HPDE6-E6E7 (cell line): ENCODE results near the gene LDAH.

Experiments used
- DNase-seq: peaks from one replicate; pipeline ENCODE4 v3.0.0; 2011; ENCODE audit warnings: missing footprints; ENCODE audit errors: extremely low spot score

LDAH gene

DNA sequence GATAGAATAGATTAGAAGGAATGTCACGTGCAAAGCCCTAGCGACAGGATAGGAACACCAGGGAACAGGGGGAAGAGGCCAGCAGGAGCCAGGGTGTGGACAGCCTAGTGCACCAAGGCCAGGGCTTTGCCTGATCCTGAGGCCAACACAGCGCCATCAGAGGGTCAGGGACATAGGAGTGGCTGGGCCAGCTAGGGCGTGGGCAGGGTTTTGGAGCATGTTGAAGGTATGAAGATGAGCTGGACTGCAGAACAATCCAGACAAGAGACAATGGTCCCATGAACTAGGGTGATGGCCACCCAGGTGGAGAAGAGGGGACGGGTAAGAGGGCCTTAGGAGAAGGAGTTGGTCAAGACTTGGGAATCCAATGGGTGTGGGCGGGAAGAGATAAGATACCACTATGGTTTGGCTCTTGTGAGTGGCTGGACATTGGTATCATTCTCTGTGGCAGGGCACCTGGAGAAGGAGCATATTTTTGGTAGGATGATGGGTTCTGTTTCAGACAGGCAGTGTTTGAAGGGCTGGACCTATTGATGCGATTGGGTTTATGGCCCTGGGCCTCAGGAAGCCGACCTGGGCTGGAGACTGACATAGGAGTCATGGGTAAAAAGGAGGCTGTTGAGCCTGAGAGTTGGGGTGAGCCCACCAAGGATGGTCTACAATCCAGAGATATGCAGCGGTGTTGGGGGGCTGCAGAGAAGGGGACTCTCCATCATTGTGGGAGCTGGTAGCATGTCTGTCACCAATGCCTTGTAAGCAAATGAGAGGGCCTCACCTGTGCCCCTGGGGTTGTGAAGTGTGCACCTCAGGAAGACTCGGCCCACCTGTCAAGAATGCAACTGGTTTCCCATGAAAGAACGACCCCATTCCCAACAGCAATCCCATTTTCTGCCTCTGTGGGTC lies 170.0 kb downstream of the LDAH start:
- DNase-seq: no peak

DNA sequence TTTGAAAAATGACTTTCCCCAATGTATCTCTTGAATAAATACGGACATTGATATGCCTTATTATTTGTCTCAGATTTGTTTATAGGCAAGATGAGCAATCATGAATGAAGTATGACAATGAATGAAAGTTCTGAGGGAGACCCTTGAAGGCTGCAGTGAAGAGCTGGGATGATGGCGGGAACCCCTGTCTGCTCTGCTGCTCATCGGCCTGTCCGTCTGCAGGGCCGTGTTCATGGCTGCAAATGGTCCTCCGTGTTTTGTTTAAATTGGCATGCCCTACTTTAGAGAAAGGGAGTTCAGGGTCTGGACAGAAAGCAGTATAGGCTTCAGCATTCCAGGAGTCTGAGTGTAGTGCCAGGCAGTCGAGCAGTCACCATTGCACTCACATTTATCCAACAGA lies 170.8 kb downstream of the LDAH start:
- no peak for DNase-seq

DNA sequence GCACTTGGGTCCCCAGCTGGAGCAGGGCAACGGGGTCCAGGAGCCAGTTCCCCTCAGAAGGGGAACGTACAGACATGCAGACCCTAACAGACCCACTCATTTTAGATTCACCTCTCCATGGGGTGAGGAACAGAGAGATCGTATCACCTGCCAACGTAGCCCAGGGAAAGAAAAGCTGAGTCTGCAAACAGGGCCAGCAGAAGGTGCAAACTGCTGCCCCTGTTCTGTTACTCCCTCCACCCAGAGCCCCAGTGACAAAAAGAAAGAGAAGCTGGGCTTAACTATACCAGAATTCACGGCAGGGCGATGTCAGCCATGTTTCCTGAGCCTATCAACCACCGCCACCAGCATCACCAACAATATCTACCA lies 171.2 kb downstream of the LDAH start:
- no peak for DNase-seq

DNA sequence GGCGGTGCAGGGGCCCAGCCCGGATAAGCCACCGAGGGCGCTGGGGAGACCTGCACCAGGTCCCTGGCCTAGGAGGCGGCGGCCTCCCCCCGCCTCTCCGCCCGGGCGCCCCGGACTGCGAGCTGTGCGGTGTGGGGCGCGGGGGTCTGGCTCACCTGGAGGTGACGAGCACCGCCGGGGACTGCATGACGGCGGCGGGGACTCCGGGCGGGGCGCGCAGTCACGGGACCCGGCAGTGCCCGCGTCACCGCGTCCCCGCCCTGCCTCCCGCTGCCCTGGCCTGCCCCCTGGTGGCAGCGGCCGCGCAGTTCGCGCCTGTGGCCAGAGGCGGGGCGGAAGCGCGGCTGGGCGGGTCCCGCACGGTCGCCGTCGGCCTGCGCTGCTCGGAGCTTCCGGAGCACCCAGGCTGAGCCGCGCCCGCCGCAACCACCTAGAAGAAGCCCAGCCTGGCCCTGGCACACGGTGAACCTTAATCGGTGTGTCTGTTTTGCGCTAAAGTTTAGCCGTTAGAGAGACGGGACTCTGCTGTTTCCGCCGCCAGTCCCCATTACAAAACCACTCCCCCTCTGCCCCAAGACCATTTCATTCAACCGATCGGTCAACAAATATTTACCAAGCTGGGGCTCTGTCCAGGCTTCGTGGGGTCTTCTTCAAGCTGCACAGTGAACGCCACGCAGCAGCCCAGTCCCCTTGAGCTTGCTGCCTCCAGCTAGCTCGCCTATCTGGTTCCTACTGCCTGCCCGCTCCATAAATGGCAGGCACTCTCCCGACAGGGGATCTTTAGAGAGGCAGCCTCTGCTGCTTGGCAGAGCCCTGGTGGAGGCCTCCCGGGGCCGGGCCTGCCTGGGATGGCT lies 171.8 kb downstream of the LDAH start, which contains the start of gene HS1BP3:
Gene HS1BP3 (minus strand): TSS at position 222 of the 854 bp plus-strand sequence. CDS start 35 bp downstream, at position 187.
- peak; percentile 84 for DNase-seq

DNA sequence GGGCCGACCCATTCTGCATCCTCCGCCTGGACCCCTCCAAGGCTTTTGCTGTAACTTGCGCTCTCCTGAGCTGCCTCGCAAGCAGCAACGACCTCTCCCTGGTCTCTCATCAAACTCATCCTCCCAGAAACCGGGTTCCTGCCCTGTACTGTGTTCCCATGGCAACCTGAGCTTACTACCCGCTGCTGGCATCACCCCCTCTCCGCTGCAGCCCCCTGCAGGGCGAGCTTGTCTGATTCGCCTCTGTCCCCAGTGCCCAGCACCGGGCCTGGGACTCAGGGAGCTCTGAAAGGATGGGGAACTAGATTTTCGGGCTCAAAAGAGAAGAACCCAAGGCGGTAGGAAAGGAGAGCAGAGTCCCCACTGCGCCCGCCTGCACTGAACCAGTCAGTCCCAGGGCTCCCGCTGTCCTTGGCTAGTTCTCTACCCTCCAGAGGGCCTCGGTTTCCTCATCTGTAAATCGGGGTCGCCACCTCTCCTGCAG lies 172.5 kb downstream of the LDAH start:
- DNase-seq: no peak

DNA sequence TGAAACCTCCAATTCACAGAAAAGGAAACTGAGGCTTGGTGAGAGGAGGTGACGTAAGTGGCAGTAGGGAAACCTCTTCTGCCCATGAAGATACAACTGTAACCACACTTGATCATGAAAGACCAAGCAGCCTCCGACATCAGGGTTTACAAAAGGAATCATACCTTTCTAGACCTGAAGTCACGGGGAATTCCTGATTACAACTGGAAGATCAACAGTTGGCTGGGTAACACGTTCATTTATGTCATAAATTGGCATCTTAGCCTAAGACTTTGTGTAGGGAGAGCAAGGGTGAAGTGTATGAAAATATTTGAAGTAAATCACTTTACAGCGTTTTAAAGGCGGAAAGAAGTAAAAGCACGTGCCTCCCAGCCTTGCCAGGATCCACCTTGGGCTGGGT lies 172.9 kb downstream of the LDAH start:
- no peak for DNase-seq

DNA sequence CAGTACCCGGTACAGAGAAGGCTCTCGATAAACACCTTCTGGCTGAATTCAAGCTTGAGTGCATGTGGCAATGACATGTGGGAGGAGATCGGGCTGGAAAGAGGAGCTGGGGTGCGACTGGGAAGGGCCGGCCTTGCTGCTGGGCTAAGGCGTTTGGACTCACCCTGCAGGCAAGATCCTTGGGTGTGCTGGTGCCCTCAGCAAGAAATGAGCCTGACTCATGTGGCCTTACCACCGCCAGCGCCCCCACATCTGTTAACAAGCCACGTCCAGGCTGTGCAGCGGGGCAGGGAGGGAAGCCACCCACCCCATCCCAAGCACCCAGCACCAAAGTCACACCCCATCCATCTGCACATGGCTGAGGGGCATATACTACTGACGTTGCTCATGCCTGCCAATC lies 173.3 kb downstream of the LDAH start:
- DNase-seq: no peak

DNA sequence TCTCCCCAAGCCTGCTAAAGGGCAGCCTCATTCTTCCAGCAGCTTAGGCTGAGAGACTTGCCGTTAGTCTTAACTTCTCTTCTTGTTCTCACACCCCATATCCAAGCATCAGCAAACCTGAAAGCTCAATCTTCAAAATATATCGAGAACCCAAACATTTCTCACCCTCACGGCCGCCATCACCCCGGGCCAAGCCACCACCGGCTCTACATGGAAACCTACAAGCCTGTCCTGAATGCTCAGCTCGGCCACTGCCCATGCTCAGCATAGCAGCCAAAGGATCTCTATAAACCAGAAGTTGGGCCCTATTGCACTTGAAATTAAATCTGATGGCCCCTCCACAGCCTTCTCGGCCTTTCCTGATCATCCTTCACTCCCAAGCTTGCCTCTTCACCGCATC lies 174.1 kb downstream of the LDAH start:
- no peak for DNase-seq

DNA sequence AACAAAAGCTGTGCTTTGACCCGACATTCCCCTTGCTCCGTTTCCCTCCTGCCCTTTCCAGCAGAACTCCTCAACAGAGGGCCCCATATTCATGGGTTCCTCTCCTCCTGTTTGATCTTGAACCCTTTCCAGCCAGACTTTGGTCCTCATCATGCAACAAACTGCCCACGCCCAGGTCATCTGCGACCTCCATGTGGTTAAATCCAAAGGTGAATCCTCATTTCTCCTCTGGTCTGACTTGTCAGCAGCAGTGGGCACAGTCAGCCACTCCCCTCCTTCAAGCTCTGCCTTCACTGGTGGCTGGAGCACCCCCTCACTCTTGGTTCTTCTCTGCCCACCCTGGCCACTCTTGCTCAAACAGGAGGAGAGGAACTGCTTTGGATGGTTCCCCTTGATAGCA lies 174.7 kb downstream of the LDAH start:
- DNase-seq: no peak

DNA sequence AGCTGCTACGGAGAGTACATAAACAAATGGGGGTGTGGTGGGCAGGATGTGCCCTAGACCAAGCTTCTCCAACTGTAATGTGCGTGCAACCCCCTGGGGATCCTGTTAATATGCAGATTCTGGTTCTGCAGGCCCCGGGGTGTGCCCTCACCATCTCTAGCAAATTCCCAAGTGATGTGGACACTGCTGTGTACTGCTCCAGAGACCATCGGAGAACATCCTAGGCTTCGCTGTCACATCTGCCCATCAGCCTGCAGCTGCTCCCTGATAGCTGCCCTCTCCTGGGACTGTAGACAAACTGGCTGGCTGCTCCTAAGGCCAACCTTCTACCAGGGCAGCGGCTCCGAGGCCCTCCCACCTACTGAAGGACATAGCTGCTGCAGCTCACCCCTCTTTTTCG lies 175.2 kb downstream of the LDAH start:
- no peak for DNase-seq

DNA sequence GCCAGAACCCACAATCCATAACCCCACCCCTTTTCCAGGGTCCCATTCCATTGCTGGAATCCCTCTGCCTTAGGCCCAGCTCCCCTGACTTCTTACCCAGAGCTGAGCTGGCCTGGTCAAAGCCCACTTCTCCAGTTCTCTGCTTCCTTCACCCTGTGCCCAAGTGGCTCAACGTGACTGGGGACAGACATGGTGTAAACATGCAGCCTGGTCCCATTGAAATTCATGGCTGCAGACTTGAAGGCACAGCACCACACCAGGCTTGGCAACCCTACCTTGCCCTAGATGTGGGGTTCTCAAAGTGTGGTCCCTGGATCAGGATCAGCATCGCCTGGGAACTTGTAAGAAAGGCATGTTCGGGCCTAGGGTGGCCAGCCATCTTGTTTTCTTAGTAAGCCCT lies 175.7 kb downstream of the LDAH start:
- DNase-seq: no peak

DNA sequence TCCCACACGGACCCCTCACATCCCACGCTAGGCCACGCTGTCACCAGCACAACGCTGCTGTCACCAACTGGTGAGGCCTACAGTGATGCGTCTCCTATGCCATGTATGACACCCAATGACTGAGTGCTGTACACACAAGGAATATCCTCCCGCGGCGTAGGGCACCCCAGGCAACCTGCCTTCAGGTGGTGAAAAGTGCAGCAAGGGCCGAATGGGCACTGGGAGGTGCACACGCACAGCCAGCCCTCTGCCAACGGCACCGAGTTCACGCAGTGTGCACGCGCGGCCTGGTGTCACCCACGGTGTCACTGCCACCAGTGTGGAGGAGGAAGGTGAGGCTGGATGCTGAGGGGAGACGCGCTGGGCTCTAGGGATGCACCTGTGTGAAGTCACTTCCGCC lies 176.5 kb downstream of the LDAH start:
- no peak for DNase-seq

DNA sequence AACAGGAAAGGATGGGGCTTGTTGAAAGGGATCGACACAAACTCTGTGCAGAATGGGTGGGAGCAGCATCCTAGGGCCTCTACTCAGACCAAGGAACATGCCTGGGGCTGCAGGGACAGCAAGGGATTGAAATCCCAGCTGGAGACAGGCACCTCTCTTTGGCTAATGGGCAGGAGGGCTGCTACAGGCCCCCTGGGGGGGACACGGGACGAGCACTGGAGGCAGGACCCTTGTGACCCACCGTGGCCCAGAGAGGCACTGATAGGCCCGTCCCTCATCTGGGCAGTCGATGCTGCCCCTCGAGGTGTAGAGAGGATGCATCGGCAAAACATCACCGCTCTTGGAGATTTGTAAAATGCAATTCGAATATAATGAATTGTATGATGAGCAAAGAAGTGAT lies 177.1 kb downstream of the LDAH start:
- DNase-seq: no peak

DNA sequence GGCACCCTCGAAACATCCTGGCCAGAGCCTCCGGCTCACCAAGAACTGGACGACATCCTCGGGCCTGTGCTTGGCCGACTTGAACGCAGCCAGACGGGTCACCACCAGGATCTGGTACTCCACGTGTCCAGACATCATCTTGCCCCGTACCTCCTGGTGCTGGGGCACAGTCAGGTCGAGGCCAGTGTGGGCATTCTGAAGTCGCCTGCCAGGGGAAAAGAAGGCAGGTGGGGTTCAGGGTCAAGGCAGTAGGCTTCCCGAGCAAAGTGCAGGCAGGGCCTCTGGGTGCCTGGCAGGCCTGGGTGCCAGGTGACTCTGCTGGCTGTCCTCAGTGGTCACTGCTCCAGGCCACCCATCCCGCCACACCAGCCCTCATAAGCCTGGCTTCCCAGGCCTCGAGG lies 177.6 kb downstream of the LDAH start:
- DNase-seq: no peak

DNA sequence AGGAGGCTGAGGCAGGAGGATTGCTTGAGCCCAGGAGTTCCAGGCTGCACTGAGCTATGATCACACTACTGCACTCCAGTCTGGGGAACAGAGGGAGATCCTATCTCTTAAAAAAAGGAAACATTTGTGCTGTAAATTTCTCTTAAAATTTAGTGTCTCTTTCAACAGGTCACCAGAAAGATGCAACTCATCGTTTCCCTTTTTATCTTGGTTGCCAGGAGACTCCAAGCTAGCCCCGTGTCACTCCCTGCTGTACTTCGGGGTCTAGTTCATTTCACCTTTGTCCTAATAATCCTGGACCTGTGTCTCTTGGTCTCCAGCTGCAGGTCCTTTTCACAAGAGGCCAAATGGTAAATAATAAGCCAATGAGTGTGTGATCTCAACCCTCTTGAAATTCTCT lies 179.1 kb downstream of the LDAH start:
- no peak for DNase-seq

DNA sequence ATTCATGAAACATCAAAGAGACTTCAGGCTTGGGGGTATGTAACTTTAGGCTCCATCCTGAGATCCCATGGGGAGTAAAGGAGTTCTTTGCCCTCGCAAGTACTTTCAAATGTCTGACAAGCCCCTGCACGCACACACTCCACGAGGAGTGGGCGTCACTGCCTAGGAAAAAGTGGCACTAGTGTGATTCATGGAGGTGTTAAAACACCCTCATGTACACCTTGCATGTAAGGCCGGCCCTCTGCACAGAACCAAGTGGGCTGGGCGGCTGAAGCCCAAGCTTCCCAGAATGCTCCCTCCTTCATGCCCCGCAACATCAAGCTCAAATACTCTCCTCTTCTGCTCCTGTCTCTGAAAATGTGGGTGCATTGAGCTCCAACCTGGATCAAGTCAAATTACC lies 179.8 kb downstream of the LDAH start:
- DNase-seq: no peak

DNA sequence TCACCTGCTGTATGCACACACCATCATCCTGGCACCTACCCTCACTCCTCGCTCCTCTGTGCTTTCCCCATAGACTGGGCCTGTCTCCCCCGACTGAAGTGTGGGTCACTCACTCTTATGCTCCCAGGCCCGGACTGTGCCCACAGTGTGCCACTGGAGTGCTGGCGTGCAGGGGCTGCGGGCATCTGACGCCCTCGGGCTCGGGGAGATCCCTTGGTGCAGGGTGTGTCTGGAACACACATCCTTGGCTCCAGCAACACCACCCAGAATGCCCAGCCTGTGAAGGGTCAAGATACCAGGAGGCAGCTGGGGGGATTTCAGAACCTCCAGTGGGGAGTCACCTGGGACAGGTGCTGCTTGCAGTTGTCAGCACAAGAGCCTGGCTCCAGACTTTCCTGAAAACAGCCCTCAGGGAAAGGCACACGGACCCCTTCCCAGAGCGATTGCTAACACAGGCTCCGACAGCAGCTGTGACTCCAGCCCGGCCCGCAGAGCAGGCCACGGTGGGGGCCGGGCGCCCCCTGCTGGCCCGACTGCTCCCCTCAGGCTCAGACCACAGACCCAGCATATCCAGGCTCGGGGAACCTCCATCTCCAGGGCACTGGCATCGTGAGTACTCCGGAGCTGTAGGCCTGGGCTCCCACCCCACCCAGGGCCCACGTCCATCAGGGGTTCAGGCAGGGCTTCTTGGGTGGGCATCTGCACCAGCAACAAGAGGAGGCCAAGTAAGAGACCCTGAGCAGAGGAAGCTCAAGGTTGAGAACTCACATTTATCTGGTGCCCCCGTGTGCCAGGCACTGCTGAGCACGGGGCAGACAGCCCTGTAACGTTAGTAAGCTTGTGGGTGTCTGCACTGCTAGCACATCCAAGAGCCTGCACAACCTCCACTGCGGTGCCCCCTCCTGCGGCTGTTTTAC lies 180.6 kb downstream of the LDAH start:
- DNase-seq: peak; percentile 89

DNA sequence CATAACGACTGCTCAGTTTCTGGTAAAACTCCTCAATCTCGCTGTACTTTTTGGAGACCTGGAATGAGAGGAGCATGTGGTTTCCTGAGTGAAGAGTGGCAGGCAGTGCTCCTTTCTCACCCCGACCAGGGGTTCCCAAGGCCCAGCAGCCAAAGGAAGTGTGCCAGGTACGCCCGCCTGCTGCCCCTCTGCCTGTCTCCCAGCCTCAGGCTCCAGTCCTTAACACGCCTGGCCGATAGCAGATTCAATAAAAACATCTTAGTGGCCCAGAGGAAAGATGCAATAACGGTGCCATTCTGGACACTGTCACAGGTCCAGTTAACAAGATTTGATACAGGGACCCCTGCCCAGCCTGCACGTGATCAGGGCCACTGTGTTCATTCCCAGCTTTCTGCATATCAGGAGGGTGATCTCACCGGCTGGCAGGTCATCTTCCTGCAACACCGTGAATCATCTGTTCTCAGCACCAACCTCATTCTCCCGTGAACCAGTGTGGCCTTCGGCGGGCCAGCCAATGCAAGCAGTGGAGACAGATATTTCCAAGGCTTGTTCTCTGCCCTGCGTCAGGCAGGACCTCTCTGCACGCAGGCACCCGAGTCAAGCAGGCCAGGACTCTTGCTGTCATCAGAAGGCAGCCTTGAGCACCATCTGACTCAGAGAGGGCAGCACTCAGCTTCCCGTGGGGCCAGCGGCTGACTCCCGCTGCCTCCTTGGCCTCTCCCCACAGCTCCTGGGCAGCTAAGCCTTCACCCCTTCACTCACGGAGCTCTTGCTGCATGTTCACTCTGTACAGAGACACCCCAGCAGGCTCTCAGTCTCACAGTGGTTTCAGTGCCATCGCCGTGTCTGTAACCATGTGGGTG lies 181.5 kb downstream of the LDAH start:
- DNase-seq: peak; percentile 92

DNA sequence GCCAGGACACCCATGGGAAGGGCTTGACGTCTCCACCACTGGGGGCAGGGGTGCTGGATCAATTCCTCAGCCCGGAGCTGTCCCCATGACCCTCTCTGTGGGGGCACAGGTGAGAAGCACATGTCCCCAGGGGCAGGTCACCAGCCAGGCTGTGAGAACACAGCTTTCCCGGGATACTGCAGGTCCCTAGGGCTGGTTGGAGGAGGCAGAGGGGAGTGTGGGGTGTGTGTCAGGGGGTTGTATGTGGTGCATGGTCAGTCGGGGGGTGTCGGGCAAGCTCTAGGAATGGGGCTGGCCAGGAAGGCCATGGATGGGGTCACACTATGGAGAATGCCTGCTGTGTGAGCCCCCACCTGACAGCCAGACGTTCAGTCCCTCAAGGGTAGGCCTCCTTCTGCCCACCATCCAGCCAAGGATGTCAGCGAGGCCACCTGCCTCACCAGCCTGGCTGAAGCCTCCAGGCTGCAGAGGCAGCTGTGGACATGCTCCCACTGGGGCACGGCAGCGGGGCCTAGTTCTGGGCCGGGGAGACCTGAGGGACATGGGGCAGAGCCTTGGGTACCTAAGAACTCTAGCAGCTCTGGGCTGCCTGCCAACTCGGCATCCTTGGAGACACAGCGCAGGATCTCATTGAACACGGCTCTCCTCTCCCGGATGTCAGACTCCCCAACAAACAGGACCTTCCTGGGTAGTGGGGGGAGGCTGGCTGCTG lies 182.3 kb downstream of the LDAH start:
- no peak for DNase-seq
